ENCODE data around the gene PELI2. TPM values are rescaled to one million over a fixed set of nuclear protein-coding genes. Genes with fewer than 3 reads are reported as not detected.

The PELI2 gene
- total RNA-seq, 1 experiment from 2014 or later: 23.5 TPM

GRCh38 chr14:56278383-56278782, 160.2 kb downstream of the PELI2 start (continued):
- TF ChIP-seq TEAD4 (CRISPR knock-in tag; IDR thresholded peaks at IDR 0.05) (no peak), ERG (CRISPR knock-in tag; IDR thresholded peaks at IDR 0.05) (no peak), ARID4B (CRISPR knock-in tag; IDR thresholded peaks at IDR 0.05; ENCODE audit: borderline replicate concordance) (no peak), SMAD3 (CRISPR knock-in tag; IDR thresholded peaks at IDR 0.05; ENCODE audit: borderline replicate concordance) (no peak)

- TF ChIP-seq ZNF416 (CRISPR knock-in tag; IDR thresholded peaks at IDR 0.05) (no peak), HMGA2 (CRISPR knock-in tag; IDR thresholded peaks at IDR 0.05) (peak; percentile 23; the same call in 1 of the 2 replicates)
- Mint-ChIP-seq H3K9me3 (peaks cover 18% of the 10 kb centered on the region), H3K36me3 (peaks cover 13% of the 10 kb centered on the region), H3K4me3 (no peak overlapping the region), H3K27me3 (ENCODE audit: low read depth) (no peaks in the 10 kb centered on the region), H3K27ac (no peak overlapping the region), H3K4me1 (no peaks in the 10 kb centered on the region)
- POLR2A ChIA-PET: no interaction called here
- CTCF ChIA-PET: no interaction called here
- ATAC-seq (no peak), DNase-seq (ENCODE audit: low spot score) (no peak)
These were observed 162.6 kb downstream of the PELI2 start for GRCh38 chr14:56280843-56281242.

- Mint-ChIP-seq H3K4me3 (no peak overlapping the region), H3K27me3 (ENCODE audit: low read depth) (no peaks in the 10 kb centered on the region), H3K4me1 (no peaks in the 10 kb centered on the region), H3K36me3 (no peaks in the 10 kb centered on the region; the same call in 1 of the 2 replicates), H3K27ac (no peak overlapping the region), H3K9me3 (peaks cover 4% of the 10 kb centered on the region)
- ATAC-seq: no peak
- TF ChIP-seq ZNF671 (CRISPR knock-in tag; IDR thresholded peaks at IDR 0.05): no peak
- TF ChIP-seq HMGA2 (CRISPR knock-in tag; IDR thresholded peaks at IDR 0.05): peak; percentile 97
- no peak for TF ChIP-seq JUN (CRISPR knock-in tag; IDR thresholded peaks at IDR 0.05)
- ChIA-PET CTCF (interaction anchor here (0.6 kb wide), 1 partner anchor 842 kb away, joined by 3 read pairs; no protein-coding TSS in a partner anchor), POLR2A (no interaction called here)
- no peak for DNase-seq (ENCODE audit: low spot score)
These were observed 164.0 kb downstream of the PELI2 start for GRCh38 chr14:56282179-56282578.

- Mint-ChIP-seq H3K4me1 (no peaks in the 10 kb centered on the region), H3K36me3 (peaks cover 3% of the 10 kb centered on the region; the same call in 1 of the 2 replicates), H3K27ac (no peak overlapping the region), H3K4me3 (no peak overlapping the region), H3K27me3 (ENCODE audit: low read depth) (no peaks in the 10 kb centered on the region), H3K9me3 (no peaks in the 10 kb centered on the region)
- no peak for DNase-seq (ENCODE audit: low spot score)
- no peak for ATAC-seq
- ChIA-PET CTCF (interaction anchor here (2.7 kb wide), 1 partner anchor 9 kb away, joined by 6 read pairs; no protein-coding TSS in a partner anchor), POLR2A (no interaction called here)
- TF ChIP-seq ZNF512 (CRISPR knock-in tag; IDR thresholded peaks at IDR 0.05; ENCODE audit: borderline replicate concordance): no peak
- no peak for TF ChIP-seq ESRRA (CRISPR knock-in tag; IDR thresholded peaks at IDR 0.05; ENCODE audit: borderline replicate concordance)
- TF ChIP-seq ZNF396 (CRISPR knock-in tag; IDR thresholded peaks at IDR 0.05; ENCODE audit: borderline replicate concordance): no peak
- no peak for TF ChIP-seq ZNF138 (CRISPR knock-in tag; conservative IDR thresholded peaks at IDR 0.05)
These were observed 166.4 kb downstream of the PELI2 start for GRCh38 chr14:56284641-56285040.

Data from WTC11 (cell line).